A673 (cell line): ENCODE data around the gene APOA1.

ENCODE experiments used
- EZH2 ChIP-seq: fragments of 200-600 bp; sonication (generic); IDR thresholded peaks from 2 replicates; pipeline ENCODE4 v1.6.1; 2017; ENCODE audit warnings: borderline replicate concordance, low read depth, mild to moderate bottlenecking, mixed read lengths, antibody characterized with exemption, low read length; ENCODE audit not compliant: poor library complexity, severe bottlenecking
- TF ChIP-seq, protein P1 (sequence below): fragments of 300-800, 200-600 bp; sonication (generic); conservative IDR thresholded peaks from 2 replicates; pipeline ENCODE4 v1.5.1; 2017; ENCODE audit warnings: low read depth, mild to moderate bottlenecking, antibody characterized with exemption, low read length, moderate library complexity, mixed read lengths

DNA sequence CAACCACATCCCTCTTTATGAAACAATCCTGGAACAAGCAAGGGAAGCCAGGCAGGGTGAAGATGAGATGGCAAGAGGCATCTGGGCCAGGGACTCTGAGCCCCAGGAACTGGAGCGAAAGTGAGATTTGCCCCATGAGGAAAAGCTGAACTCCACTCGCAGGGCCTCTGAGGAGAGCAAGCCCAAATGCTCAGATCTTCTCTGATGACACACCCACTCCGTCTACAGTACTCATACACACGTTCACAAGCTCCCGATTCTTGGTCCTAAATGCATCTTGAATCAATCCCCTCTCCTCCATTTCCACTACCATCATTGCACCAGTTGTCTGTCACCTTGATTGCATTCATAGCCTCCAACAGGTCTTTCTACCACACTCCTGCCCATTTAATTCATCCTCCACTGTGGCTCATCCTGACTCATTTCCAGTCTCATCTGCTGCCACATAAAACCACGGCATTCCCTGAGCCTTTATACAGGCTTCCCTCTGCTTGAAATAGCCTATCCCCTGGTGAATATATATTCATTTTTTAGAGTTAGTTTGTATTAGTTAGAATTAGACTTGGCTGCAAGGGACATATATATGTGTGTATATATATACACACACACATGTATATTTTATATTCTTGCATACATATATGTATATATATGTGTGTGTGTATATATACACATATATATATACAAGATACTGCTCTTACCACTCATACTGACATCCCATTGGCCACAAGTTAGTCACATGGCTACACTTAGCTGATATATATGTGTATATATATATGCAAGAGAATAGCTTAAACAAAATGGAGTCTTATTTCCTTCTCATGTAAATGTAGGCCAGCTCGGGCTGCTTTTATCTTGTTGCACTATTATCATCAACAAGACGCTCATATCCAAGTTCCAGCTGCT is 44.3 kb downstream of the APOA1 start:
- TF ChIP-seq, protein P1, sequence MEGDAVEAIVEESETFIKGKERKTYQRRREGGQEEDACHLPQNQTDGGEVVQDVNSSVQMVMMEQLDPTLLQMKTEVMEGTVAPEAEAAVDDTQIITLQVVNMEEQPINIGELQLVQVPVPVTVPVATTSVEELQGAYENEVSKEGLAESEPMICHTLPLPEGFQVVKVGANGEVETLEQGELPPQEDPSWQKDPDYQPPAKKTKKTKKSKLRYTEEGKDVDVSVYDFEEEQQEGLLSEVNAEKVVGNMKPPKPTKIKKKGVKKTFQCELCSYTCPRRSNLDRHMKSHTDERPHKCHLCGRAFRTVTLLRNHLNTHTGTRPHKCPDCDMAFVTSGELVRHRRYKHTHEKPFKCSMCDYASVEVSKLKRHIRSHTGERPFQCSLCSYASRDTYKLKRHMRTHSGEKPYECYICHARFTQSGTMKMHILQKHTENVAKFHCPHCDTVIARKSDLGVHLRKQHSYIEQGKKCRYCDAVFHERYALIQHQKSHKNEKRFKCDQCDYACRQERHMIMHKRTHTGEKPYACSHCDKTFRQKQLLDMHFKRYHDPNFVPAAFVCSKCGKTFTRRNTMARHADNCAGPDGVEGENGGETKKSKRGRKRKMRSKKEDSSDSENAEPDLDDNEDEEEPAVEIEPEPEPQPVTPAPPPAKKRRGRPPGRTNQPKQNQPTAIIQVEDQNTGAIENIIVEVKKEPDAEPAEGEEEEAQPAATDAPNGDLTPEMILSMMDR, result no peak
- no peak for TF ChIP-seq EZH2
